NCI-H1436 (cell line): ENCODE measurements around the gene FOXC2.
"Not testable (repeated sequence)": the region's sequence is repeated elsewhere in the genome, so short reads cannot be mapped to it uniquely, and the experiment has no call there.

Experiments used
- DNase-seq: peaks from one replicate; lab custom pipeline; 2025; lab: John Stamatoyannopoulos, UW

The FOXC2 gene

GRCh38 chr16:86573646-86574508 lies 7.2 kb downstream of the FOXC2 start:
- DNase-seq = no peak

DNA sequence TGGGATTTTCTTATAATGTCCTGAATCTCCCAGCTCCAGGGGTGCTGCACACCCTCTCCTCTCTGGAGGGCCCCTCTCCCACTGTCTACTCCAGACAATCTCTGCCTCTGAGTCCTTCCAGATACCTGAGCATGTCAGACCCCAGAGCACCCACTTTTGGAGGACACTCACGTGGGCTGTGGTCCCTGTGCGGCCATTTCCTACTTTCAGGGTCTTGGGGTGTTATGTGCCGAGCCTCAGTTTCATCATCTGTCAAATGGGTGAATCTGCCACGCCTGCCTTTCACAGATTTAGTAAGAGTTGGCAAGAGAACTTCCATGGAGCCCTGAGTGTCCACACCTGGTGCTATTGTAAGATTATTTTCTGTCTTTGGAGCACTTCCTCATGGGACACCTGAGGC lies 8.0 kb downstream of the FOXC2 start:
- no peak for DNase-seq

- DNase-seq = no peak
Measured at GRCh38 chr16:86575095-86575685, 8.6 kb downstream of the FOXC2 start.

DNA sequence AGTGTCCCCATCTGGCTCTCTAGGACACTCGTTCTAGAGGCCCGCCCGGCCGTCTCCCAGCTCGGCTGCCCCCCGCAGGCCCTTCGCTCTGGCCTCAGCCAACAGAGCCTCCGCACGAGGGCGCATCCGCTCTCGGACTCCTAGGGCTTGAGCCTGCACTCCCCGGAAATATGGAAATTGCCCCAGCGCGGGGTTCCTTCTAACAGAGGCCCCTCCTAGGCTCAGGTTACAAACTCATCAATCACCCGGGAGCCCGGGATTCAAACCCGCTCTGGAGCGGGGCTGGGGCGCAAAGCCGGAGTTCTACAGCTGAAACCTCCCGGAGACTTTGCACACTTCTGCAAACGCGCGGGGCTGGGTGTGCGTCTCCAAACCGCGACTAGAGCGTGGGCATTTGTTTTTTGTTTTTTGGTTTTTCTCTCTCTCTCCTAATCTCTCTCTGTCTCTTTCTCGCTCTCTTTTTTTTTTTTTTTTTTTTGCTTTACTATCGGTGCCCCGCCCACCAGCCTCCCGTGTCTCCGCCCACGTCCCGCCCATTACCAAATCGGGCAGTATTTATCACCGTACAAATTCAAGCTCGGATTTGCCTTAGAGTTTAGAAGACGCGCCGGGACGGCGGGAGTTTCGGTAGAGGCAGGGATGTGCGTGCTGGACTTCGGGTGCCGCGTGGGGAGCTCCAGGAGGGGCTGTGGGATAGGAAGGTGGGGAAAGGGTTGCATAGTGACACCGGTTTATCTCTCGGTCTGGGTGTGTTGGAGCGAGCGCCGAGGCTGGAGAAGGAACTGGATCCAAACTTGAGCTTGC lies 9.3 kb downstream of the FOXC2 start:
- DNase-seq = no peak

- no peak for DNase-seq
Measured at GRCh38 chr16:86576591-86577313, 10.1 kb downstream of the FOXC2 start.

GRCh38 chr16:86577314-86577971 lies 10.8 kb downstream of the FOXC2 start:
- DNase-seq = no peak

DNA sequence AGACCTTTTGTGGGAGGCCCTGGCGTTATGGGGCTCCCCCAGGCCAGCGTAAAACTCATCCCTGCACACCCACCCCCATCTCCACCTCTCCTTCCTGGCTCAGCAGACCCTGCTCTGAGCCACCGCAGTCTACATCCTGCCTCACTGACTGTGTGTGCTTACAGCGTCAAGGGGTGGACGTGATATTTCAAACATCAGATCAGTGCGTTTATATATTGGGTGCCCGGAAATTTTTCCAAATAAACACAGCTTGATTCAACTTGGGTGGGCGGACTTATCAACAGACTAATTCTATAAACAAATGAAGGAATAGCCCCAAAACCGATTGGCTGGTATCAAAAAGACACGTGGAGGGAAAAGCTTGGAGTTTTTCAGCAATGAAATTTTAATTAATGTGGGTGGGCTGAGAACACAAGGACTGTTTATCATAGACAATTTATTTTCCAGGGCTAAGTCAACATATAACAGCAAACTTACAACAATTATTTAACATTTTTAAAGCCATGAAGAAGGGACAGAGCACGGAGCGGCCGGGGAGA lies 11.5 kb downstream of the FOXC2 start, which contains the start of gene FOXL1:
Gene FOXL1, plus strand, starts transcription at position 489 of the 539 bp plus-strand sequence. CDS start 175 bp downstream, outside the sequence.
- DNase-seq = no peak

GRCh38 chr16:86578611-86579267 lies 12.1 kb downstream of the FOXC2 start:
- DNase-seq = no peak

GRCh38 chr16:86579268-86580062 lies 12.8 kb downstream of the FOXC2 start:
- DNase-seq = no peak

GRCh38 chr16:86580063-86580790 lies 13.6 kb downstream of the FOXC2 start:
- DNase-seq = no peak

- DNase-seq = no peak
Measured at GRCh38 chr16:86580791-86581170, 14.2 kb downstream of the FOXC2 start.

- no peak for DNase-seq
Measured at GRCh38 chr16:86581458-86581857, 14.8 kb downstream of the FOXC2 start.

- no peak for DNase-seq
Measured at GRCh38 chr16:86584071-86584685, 17.5 kb downstream of the FOXC2 start.

DNA sequence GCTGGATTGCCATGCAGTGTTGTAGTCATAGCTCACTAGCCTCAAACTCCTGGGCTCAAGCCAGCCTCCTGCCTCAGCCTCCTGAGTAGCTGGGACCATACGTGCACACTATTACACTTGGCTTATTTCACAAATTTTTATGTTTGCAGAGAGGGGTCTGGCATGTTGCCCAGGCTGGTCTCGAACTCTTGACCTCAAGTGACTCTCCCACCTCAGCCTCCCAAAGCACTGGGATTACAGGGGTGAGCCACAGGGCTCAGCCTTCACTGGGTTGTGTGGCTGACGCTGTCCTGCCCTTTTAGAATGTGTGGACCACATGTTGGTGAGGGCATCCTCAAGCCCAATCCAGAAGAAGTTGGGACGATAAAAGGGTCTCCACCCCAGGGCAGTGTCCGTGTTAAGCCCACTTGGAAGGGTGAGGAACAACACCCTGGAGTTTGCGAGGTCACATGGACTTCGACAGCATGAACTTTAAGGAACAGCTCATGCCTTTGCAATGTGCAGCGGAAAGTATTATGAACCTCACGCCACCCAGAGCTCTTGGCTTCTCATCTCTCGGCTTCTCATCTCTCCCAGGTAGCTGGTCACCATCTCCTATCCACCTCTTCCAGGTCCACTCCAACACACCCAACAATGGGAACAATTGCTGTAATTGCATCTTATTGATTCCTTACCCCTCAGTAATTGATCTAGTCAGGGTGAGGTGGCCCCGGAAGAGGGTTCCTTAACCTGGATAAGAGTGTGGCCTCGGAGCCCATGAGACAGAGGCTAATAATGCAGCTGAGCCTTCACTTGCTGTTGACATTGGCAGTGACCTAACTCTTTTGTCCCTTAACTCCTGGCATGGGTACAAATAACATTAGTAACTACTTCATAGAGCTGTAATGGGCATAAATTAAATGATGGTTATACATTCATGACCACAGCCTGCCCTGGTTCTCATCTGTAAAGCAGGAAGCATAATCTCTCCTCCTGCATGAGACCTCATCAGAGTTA lies 18.4 kb downstream of the FOXC2 start:
- no peak for DNase-seq

- no peak for DNase-seq
Measured at GRCh38 chr16:86585821-86586611, 19.4 kb downstream of the FOXC2 start.

GRCh38 chr16:86587487-86587886 lies 20.9 kb downstream of the FOXC2 start:
- no peak for DNase-seq

- DNase-seq = not testable (repeated sequence)
Measured at GRCh38 chr16:86587955-86588354, 21.3 kb downstream of the FOXC2 start.
